GM21447 (cell line): Measurements from ENCODE around the gene ZNF75A.
A peak's percentile ranks its signal among the peaks of the same experiment; 100 is the strongest.

ENCODE experiments used
- ATAC-seq: cut with Tn5 transposase; IDR thresholded peaks from one replicate; pipeline ENCODE4 v1.9.1; 2021; ENCODE audit not compliant: unreplicated experiment

Gene ZNF75A

GRCh38 chr16:3364774-3365427 is 59.6 kb downstream of the ZNF75A start:
- peak; percentile 72 for ATAC-seq
